HG03060 (cell line): Measurements from ENCODE around the gene ZNF415.
"Not testable (repeated sequence)": the region's sequence is repeated elsewhere in the genome, so short reads cannot be mapped to it uniquely, and the experiment has no call there.

Experiments used
- ATAC-seq: cut with Tn5 transposase; IDR thresholded peaks from one replicate; pipeline ENCODE4 v1.9.1; 2021; ENCODE audit warnings: low read depth, moderate number of reproducible peaks; ENCODE audit not compliant: unreplicated experiment

ZNF415 gene

DNA sequence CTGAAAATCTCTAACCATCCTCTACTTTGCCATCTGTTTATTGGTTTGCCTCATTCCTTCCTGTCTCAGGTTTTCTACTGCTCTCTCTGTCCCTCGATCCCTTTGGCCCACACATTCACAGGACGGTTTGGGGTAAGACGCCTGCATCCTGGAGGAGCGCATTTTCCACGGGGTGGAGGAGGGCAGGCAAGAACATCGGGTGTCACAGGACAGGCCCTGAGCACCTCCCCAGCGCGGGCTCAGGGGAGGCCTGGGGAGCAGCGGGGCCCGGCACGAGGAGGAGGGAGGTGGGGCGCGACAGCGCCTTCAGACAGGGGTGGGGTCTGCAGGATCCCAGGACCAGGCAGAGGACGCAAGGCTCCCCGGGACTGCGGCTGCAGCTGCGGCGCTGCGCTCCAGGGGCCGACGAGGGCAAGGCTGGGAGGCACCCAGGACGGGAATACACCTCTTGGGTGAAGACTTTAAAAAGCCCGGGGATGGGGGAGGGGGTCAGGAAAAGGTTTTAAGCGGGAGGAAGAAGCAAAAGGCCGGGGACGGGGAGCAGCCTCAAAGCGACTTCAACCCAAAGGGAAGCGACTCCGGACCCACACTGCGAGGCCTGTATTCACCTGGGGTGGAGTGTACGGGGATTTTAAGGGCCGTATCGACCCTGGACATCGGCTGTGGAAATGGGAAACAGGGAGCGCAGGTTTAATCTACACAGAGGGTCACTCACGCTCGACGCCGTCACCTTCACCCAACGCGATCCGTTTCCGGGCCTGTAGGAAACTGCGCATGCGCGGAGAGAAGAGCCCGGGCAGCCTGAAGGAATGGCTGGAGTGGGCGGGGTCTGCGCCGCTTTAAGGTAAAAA is at the start of gene ZNF415:
Gene ZNF415 (minus strand): TSS at position 770 of the 851 bp plus-strand sequence. CDS start 10,234 bp downstream, outside the sequence.
- no peak for ATAC-seq

DNA sequence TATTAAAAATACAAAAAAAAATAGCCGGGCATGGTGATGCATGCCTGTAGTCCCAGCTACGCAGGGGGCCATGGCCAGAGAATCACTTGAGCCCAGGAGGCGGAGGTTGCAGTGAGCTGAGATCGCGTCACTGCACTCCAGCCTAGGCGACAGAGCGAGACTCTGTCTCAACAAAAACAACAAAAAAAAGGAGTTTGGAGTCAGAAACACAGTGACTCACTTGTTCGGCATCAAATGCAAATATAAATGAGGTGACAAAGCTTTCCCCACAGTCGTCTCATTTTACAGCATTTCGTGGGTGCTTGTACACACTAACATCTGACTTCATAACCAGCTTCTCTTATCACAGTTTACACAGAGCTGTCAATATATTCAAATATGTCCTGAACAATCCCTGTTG is 49.5 kb upstream of the ZNF415 start:
- ATAC-seq: no peak

DNA sequence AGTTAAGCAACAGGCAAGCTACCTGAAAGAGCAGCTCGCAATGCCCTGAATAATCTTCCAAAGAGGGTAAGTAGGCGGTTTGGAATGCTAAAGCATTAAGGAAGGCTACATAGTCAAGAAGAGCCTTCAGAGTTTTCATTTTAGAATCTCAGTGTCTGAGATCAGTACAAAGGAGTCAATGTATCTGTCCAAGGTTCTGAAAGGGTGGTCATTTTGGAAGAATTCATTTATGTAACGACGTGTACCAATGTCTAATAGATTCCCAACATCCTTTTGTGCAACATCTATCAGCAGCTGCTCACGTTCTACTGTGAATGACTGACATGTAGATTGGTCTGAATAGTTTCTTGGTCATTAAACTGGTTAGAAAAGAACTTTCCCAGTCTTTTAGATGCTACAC is 45.3 kb upstream of the ZNF415 start:
- no peak for ATAC-seq

DNA sequence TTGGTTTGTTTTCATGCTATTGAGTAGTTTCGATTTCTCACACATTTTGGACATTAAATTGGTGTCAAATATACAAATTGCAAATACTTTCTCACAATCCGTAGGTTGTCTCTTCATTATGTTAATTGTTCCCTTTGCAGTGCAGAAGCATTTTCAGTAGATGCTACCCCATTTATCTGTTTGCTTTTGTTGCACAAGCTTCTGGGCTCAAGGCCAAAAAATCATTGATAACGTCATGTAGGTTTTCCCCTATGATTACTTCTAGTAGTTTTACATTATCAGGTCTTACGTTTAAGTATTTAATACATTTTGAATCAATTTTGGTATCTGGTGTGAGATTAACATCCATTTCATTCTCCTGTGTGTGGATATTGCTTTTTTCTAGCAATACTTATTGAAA is 40.2 kb upstream of the ZNF415 start:
- ATAC-seq: no peak

DNA sequence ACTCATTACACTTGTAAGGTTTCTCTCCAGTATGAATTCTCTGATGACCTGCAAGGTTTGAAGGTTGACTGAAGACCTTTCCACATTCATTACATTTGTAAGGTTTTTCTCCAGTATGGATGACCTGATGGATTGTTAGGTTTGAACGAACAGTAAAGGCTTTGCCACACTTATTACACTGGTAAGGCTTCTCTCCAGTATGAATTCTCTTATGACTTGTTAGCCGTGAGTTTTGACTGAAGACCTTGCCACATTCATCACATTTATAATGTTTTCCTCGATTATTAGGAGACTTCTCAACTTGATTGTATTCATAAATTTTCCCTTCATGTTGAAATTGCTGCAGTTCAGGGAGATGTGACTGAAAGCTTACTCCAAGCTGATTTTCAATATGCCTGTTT is 33.0 kb upstream of the ZNF415 start:
- no peak for ATAC-seq

DNA sequence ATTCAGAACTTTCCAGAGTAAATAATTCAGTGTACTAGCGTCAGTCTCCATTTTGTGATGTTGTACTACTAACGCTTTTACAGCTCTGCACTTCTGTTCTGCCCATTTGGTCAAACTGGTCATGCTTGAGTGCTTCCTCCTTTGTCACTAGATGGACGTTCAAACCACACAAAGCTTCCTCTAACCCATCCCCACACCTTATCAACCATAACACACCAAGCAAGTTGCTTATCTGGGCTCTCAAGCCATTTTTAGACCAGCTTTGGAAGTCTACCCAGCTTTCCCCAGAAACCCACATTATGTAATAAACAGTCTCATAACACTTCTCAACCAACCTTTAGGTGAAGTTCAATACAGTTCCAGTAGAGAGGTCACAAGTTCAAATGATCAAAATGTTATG is 28.4 kb upstream of the ZNF415 start:
- no peak for ATAC-seq

DNA sequence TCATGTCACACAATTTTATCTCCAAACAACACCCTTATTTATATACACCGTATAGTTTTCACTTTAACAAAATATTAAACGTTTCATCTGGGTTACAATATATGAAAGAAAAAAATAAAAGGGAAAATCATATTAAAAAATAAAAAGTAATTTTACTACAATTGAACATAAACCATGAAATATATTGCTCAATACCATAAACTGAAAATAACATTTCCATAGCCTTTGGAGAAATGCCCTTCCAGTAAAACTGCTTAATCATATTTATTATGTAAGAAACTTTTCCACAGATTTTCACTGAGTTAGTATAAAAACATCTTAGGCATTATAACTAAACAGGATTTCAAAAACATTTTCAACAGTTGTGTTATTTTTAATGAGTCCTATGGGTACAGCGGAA is 27.6 kb upstream of the ZNF415 start:
- ATAC-seq: no peak

DNA sequence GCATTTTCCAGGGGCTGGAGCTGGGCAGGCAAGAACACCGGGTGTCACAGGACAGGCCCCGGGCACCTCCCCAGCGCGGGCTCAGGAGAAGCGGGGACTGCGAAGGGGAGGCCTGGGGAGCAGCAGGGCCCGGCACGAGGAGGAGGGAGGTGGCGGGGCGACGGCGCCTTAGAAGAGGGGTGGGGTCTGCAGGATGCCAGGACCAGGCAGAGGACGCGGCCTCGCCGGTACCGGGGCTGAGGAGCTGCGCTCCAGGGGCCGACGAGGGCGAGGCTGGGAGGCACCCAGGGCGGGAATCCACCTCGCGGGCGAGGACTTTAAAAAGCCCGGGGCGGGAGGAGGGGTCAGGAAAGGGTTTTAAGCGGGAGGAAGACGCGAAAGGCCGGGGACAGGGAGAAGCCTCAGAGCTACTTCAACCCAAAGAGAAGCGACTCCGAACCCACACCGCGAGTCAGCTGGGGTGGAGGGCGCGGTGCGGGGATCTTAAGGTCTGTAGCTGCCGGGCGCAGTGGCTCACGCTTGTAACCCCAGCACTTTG is 25.5 kb upstream of the ZNF415 start:
- ATAC-seq: no peak

DNA sequence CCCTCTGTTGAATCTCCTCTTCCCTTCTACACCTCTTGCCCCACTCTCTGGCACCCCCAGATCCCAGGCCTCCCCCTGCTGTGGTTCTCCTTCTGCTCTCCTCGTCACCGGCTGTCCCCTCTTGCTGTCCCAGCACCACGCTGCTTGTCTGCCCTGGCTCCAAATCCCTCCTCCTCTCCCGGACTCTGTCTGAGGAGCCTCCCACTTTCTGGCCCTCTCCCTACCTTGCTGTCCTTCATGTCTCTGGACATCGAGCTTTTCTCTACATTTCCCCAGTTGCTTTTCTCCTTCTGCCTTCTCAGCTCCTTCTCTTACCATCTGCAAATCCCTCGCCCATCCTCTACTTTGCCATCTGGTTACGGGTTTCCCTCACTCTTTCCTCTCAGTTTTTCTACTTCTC is 24.9 kb upstream of the ZNF415 start:
- no peak for ATAC-seq

DNA sequence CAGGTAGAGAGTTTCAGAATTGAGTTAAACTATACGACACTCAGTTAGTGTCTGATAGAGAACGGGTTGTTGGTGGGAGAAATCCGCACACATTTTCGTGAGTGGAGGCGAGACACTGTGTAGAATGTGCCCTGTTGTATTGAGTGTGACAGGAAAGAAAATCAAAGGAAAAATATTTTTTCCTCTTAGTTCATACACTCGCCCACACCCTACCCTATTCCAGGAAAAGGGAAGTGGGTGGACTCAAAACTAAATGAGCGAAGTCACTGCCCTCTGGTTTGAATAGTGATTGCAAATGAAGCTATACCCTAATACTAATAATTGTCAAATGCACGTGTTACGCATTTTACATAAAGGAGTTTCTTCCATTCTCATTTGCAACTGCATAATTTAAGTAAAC is 24.1 kb upstream of the ZNF415 start:
- ATAC-seq: no peak

DNA sequence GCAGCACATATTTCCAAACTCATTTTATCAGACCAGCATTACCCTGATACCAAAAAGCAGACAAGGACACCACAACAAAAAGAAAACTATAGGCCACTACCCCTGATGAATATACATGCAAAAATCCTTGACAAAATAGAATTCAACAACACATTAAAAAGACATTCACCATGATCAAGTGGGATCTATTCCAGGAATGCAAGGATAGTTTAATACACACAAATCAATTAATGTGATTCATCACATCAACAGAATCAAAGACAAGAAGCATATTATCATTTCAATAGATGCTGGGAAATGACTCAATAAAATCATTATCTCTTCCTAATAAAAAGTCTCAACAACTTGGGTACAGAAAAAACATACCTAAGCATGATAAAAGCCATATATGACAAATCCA is 14.9 kb upstream of the ZNF415 start:
- ATAC-seq: no peak

DNA sequence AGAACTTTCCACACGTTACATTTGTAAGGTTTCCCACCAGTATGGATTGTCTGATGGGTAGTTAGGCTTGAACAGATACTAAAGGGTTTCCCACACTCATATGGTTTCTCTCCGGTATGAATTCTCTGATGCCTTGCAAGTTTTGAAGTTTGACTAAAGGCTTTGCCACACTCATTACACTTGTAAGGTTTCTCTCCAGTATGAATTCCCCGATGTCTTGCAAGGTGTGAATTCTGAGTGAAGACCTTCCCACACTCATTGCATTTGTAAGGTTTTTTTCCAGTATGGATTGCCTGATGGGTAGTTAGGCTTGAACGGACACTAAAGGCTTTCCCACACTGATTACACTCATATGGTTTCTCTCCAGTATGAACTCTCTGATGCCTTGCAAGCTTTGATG is 7.6 kb upstream of the ZNF415 start:
- no peak for ATAC-seq

DNA sequence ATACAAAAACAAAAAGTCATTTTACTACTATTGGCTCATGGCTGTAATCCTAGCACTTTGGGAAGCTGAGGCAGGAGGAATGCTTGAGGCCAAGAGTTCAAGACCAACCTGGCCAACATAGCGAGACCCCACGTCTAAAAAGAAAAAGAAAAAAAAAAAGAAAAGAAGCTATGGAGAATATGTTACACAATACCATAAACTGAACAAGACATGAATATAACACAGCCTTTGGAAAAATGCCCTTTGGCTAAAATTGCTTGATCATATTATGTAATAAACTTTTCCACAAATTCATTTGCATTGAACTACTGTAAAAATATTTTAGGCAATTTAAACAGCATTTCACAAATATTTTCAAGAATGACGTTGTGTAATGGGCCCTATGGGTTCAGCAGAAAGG is 3.7 kb upstream of the ZNF415 start:
- no peak for ATAC-seq

DNA sequence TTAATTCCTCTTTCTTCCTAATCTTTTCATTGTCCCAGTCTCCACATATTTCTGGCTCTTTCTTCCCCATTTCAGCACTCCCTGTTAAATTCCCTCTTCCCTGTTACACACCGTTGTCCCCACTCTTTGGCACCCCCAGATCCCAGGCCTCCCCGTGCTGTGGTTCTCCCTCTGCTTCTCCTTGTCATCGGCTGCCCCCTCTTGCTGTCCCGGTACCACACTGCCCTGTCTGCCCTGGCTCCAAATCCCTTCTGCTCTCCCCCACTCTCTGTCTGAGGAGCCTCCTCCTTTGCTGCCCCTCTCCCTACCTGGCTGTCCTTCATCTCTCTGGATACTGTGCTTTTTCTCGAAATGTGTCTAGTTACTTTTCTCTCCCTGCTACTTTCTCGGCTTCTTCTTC is 983 bp downstream of the ZNF415 start:
- ATAC-seq: no peak

DNA sequence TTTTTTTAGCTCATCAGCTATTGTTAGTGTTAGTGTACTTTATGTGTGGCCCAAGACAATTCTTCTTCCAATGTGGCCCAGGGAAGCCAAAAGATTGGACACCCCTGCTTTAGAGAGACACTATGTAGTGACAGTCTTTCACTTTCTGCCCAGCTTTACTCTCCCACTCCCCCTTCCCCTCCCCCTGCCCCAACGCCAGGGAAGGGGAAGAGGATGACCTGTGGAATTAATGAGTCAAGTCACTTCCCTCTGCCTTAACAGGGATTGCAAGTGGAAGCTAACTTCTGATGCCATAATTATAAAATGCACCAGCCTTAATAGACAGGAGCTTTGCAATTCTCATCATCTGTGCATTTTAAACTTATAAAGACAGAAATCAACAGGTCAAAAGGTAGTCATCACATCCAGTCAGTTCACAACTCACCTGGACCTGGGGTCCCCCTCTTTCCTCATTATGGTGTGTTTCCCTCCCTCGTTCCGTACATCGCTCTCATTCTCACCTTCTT is 1.6 kb downstream of the ZNF415 start:
- no peak for ATAC-seq

DNA sequence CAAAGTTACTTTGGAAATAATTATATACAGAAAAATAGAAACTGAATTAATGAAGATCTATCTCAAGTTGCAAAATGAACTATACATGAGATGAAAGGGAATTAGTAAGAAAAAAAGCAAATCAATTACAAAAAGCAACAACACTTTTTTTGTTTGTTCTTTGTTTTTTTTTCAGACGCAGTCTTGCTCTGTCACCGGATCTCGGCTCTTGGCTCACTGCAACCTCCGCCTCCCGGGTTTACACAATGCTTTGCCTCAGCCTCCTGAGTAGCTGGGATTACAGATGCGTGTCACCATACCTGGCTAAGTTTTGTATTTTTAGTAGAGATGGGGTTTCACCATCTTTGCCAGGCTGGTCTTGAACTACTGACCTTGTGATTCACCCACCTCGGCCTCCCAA is 2.2 kb downstream of the ZNF415 start:
- no peak for ATAC-seq

DNA sequence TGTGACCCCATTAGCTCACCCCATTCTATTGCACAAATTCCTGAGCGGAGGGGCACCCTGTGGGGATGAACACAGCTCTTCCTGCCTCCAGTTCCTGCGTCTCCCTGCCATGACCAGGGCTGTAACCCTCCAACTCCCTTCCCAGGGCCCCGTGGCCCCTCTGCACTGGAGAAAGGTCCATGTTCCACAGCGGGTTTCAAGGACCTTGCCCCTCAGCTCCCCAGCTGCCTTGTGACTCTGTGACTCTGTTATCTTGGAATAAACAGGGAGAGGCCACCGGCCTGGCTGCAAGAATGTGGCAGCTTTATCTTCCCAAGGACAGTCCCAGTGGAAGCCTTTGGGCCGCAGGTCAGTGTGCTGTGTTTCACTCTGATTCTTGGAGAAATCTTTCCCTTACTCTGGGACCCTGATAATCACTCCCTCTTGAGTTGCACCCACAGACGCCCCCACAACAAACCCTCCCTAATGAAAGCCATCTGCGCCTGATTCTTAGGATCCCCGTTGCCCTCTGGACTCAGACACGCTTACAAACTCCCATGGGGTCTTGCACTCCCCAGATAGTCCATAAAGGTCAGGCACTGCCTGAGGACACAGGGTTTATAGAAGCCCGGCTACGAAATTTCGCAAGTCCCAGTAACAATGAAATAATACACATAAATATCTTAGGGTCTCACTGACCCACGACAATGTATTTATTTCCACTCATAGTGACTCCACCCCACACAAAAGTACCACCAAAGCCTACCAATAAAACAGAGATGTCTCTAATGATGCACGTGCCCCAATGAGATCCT is 5.8 kb downstream of the ZNF415 start:
- not testable (repeated sequence) for ATAC-seq

DNA sequence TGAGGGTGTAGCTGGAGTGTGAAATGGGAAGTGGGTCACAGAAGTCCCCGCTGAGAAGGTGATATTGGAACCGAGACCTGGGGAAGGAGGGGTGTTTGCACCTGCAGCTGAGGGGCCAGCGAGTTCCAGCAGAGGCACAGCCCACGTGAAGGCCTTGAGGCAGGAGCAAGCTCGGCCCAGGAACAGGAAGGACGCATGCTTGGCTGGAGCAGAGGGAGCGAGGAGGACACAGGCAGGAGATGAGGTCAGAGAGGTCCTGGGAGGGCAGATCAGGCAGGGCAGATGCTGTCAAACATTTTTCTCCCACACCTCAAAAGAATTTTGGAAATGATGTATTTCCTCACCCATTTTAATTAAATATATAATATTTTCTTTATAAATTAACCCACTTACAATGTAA is 9.3 kb downstream of the ZNF415 start:
- ATAC-seq: no peak

DNA sequence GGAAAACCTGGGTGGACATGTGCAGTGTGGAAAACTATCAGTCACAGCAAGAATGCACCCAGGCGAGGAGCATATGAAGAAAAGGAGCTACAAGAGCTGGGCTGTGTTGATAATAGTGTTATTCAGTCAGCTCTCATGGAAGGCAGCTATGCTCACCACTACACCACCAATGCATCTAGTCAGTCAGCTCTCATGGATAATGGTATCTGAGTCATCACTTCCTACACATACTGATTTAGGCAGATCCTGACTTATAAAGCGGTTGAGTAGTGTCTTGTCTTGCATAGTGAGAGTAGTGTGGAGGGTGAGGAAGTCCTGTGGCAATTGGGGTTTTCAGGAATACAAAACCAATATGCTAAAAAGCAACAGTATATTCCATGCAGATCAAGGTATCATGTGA is 20.4 kb downstream of the ZNF415 start:
- ATAC-seq: no peak

DNA sequence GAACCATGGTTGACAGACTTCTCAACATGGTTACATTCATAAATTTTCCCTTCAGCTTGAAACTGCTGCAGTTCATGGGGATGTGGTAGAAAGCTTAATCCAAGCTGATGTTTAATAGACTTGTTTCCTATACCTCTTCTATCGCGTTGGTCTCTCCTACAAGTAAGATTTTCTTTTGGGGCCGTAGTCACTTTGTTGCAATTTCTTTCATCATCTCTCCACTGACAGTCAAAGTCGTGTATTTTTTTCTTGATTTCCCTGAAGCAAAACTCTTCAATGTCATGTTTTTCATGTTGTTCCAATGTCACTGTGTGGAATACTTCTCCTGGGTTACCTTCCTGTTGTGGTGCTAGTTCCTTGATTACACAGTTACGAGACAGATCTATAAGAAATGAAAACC is 23.2 kb downstream of the ZNF415 start:
- ATAC-seq: no peak
